Right lobe of liver (tissue), 6 donors: ENCODE data around the gene IGF2. TPM values are rescaled to one million over a fixed set of nuclear protein-coding genes. Genes with fewer than 3 reads are reported as not detected.

Source experiments
- ATAC-seq, 4 donors: fragments of 200-7000 bp; cut with Tn5 transposase; one replicate each; pipeline ENCODE4 v1.9.1; 2020; ENCODE audit warnings: mild to moderate bottlenecking in 4 of 4, moderate library complexity in 4 of 4
- DNase-seq, 3 donors: peaks; one replicate each; pipeline ENCODE4 v3.0.0-alpha.2; 2020
- H3K27ac ChIP-seq, 3 donors: fragments of 200-600 bp; one replicate each; pipeline ENCODE4 v1.8.0; 2022
- H3K27me3 ChIP-seq, 2 donors: fragments of 200-600 bp; one replicate each; pipeline ENCODE4 v1.8.0; 2022
- H3K36me3 ChIP-seq, 4 donors: fragments of 200-600 bp; sonication (generic) in 1 of 4; one replicate each; pipeline versions ENCODE4 v1.5.1 to v1.8.0; 2017 to 2022; ENCODE audit warnings: control low read depth in 1 of 4
- H3K4me1 ChIP-seq, 4 donors: fragments of 200-600 bp; sonication (generic) in 1 of 4; one replicate each; pipeline versions ENCODE4 v1.5.1 to v1.8.0; 2017 to 2022; ENCODE audit warnings: control low read depth in 1 of 4
- H3K4me3 ChIP-seq, 3 donors: fragments of 200-600 bp; one replicate each; pipeline ENCODE4 v1.8.0; 2022
- H3K9me3 ChIP-seq, 4 donors: fragments of 200-600 bp; sonication (generic) in 1 of 4; one replicate each; pipeline versions ENCODE4 v1.5.1 to v1.8.0; 2017 to 2022; ENCODE audit warnings: control low read depth in 1 of 4
- CTCF ChIP-seq, 4 donors: fragments of 200-600 bp in 3 of 4; fragments of 450-650 bp in 1 of 4; IDR thresholded peaks; one replicate each; pipeline versions ENCODE4 v1.5.1 to v1.8.0; 2016 to 2022; ENCODE audit warnings: antibody characterized with exemption in 4 of 4, mild to moderate bottlenecking in 2 of 4
- POLR2A ChIP-seq: fragments of 450-650 bp; IDR thresholded peaks from one replicate; pipeline ENCODE4 v1.6.1; 2017; ENCODE audit warnings: antibody characterized with exemption, mild to moderate bottlenecking
- WGBS: methylation state at CpG from one replicate; pipeline ENCODE4 v1.1.6; 2018; ENCODE audit warnings: low coverage, low lambda C conversion rate; ENCODE audit not compliant: insufficient coverage; ENCODE audit errors: missing lambda C conversion rate; 5-methylcytosine and 5-hydroxymethylcytosine counted together
- intact Hi-C, 2 donors: fragments of 100-400 bp; cut with DNase I; formaldehyde crosslinking; loops; one replicate each; pipeline versions ENCODE4 v1.11.2 to v1.14.1; 2022
- total RNA-seq, 6 experiments: library from RNA; depleted of rRNA in 2 of 6; stranded (reverse); fragments of >200 nt in 2 of 6; fragmentation: NEBNext Ultra II Directional in 3 of 6; extraction: Animal tissue kit (Norgen Biotek cat#: 25700) in 3 of 6; gene quantifications; one replicate each; pipeline versions ENCODE4 v1.1.0 to v1.2.4, GENCODE V29; 2016 to 2023
- donor health status: DM: no; HTN: yes; CAD: no.
- donor health status: DM: no; HTN: no; CAD: no.
- donor health status: DM: no; HTN: no; CAD: no.
- donor health status: DM: no; HTN: yes; CAD: no.
- donor health status: DM: no; HTN: yes; CAD: no.

The IGF2 gene
- total RNA-seq, 6 experiments from 2014 or later, result 86.6 to 289 (median 177) TPM

- no peak overlapping the region for H3K27ac ChIP-seq
- no peak for DNase-seq
- no peak for ATAC-seq
- 28% methylated on average over 4 of the region's 8 CpGs for WGBS
- H3K9me3 ChIP-seq, result no peaks in the 10 kb centered on the region
- TF ChIP-seq CTCF (IDR thresholded peaks at IDR 0.05) (no peak), POLR2A (no peak)
- intact Hi-C loops, result loop anchor here in 1 of 2 donors (10.0 kb wide), 1 partner anchor 275 kb away; no protein-coding TSS in a partner anchor
- H3K27me3 ChIP-seq, result no peaks in the 10 kb centered on the region
- no peak overlapping the region for H3K4me3 ChIP-seq
- peaks cover 0 to 33% (median 15%) of the 10 kb centered on the region in 4 donors for H3K36me3 ChIP-seq
- peaks cover 0 to 45% (median 17%) of the 10 kb centered on the region in 4 donors for H3K4me1 ChIP-seq
Observed at GRCh38 chr11:2149460-2149859, 10.3 kb upstream of the IGF2 start.

DNA sequence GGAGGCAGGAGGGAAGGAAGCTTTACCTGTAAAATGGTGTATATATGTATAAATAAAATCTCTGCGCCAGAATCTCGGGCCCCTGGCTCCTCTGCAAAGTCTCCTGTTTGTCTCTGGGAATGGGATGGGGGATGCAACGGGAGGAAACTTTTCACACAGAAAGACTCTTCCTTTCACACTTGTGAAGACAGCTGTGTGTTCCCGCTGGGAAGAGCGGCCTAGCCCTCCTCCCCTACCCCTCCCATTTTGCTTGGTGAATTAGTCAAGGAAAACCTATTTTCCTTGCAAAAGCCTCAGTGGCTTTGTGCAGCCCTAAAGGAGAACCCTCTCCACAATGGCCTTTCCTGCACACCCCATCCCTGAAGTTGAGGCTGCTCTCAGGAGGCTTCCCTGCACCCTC is 9.4 kb upstream of the IGF2 start:
- no peak for ATAC-seq
- Histone ChIP-seq H3K36me3 (peaks cover 0 to 33% (median 15%) of the 10 kb centered on the region in 4 donors), H3K27me3 (no peaks in the 10 kb centered on the region), H3K27ac (no peak overlapping the region), H3K4me1 (peaks cover 0 to 36% (median 14%) of the 10 kb centered on the region in 4 donors), H3K4me3 (no peak overlapping the region), H3K9me3 (no peaks in the 10 kb centered on the region)
- intact Hi-C loops, result loop anchor here in 1 of 2 donors (10.0 kb wide), 1 partner anchor 274 kb away; no protein-coding TSS in a partner anchor
- no peak for DNase-seq
- 48% methylated on average over 3 of the region's 5 CpGs for WGBS
- no peak for TF ChIP-seq POLR2A

GRCh38 chr11:2147391-2147790 is 8.2 kb upstream of the IGF2 start:
- no peak overlapping the region for H3K4me3 ChIP-seq
- WGBS, result 33% methylated on average over 1 of the region's 11 CpGs
- intact Hi-C loops, result loop anchor here in 1 of 2 donors (10.0 kb wide), 1 partner anchor 273 kb away; no protein-coding TSS in a partner anchor
- peaks cover 0 to 33% (median 16%) of the 10 kb centered on the region in 4 donors for H3K36me3 ChIP-seq
- no peaks in the 10 kb centered on the region for H3K27me3 ChIP-seq
- DNase-seq, result no peak
- ATAC-seq, result no peak
- TF ChIP-seq CTCF (IDR thresholded peaks at IDR 0.05) (no peak), POLR2A (no peak)
- H3K9me3 ChIP-seq, result no peaks in the 10 kb centered on the region
- H3K4me1 ChIP-seq, result peaks cover 0 to 24% (median 11%) of the 10 kb centered on the region in 4 donors
- no peak overlapping the region for H3K27ac ChIP-seq

DNA sequence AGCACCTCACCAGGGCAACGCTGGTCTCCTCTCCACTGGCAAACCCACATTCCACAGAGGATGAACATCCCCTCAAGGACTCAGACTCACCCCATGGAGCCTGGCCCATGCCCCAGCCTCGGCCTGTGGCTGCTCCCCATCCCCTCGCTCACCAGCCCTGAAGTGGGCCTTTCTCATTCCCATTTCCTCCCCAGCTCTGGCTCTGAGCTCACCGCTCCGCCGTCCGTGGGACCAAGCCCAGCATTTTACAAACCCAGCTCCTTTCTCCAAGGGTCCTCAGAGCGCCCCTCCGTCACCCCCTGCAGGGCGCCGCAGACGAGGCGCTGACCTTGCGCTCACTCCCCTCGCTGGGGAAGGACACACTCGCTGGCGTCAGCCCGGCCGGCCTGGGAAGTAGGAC is 6.9 kb upstream of the IGF2 start:
- Histone ChIP-seq H3K4me3 (no peak overlapping the region), H3K36me3 (peaks cover 0 to 39% (median 18%) of the 10 kb centered on the region in 4 donors), H3K9me3 (no peaks in the 10 kb centered on the region), H3K4me1 (peaks cover 0 to 12% (median 4%) of the 10 kb centered on the region in 4 donors), H3K27ac (no peak overlapping the region), H3K27me3 (no peaks in the 10 kb centered on the region)
- ATAC-seq, result no peak
- intact Hi-C loops, result loop anchor here in 1 of 2 donors (10.0 kb wide), 1 partner anchor 271 kb away; no protein-coding TSS in a partner anchor
- DNase-seq, result no peak
- 75% methylated on average over 15 of the region's 19 CpGs for WGBS
- TF ChIP-seq CTCF (IDR thresholded peaks at IDR 0.05) (no peak), POLR2A (no peak)

- WGBS, result 39% methylated on average over 6 of the region's 18 CpGs
- ATAC-seq (peak in 3 of 4 donors; percentile 5 to 51 (median 19)), DNase-seq (no peak)
- no peak for TF ChIP-seq CTCF (IDR thresholded peaks at IDR 0.05)
- TF ChIP-seq POLR2A, result no peak
- Histone ChIP-seq H3K4me3 (no peak overlapping the region), H3K4me1 (peaks cover 0 to 3% (median 0%) of the 10 kb centered on the region in 4 donors), H3K27me3 (no peaks in the 10 kb centered on the region), H3K36me3 (peaks cover 0 to 39% (median 18%) of the 10 kb centered on the region in 4 donors), H3K9me3 (no peaks in the 10 kb centered on the region), H3K27ac (no peak overlapping the region)
- intact Hi-C loops, result loop anchor here in 1 of 2 donors (10.0 kb wide), 1 partner anchor 270 kb away; no protein-coding TSS in a partner anchor
Observed at GRCh38 chr11:2144544-2145248, 5.5 kb upstream of the IGF2 start.
